Naive thymus-derived CD4-positive, alpha-beta T cell (primary cell): Measurements from ENCODE around the gene CLIC5. TPM values are rescaled to one million over a fixed set of nuclear protein-coding genes. Genes with fewer than 3 reads are reported as not detected.
"Not testable (repeated sequence)": the region's sequence is repeated elsewhere in the genome, so short reads cannot be mapped to it uniquely, and the experiment has no call there.

Experiments
- ATAC-seq: fragments of 150-1000 bp; cut with Tn5 transposase; 2 replicates; pipeline ENCODE4 v1.10.0; 2021; ENCODE audit warnings: mild to moderate bottlenecking, moderate library complexity
- CTCF ChIA-PET: fragments of 350-600 bp; sonication (Branson Sonifier 250); formaldehyde crosslinking; loops from one replicate; lab custom pipeline; 2021; ENCODE audit warnings: antibody characterized with exemption; lab: Charles Lee
- POLR2A ChIA-PET: fragments of 350-600 bp; sonication (Branson Sonifier 250); formaldehyde crosslinking; loops from one replicate; lab custom pipeline; 2021; ENCODE audit warnings: antibody characterized with exemption, inconsistent platforms; lab: Charles Lee
- DNase-seq, 9 donors: peaks; one replicate each; pipeline versions ENCODE4 v3.0.0 to v3.0.0-alpha.2; 2020 to 2022; ENCODE audit warnings: mixed read lengths in 1 of 9
- H3K27ac ChIP-seq: one replicate; pipeline ENCODE4 v1.7.0; 2013; ENCODE audit warnings: mild to moderate bottlenecking, low read depth, low read length, moderate library complexity
- H3K27me3 ChIP-seq, 2 donors: one replicate each; pipeline ENCODE4 v1.7.0; 2013; ENCODE audit warnings: low read length in 2 of 2, mild to moderate bottlenecking in 2 of 2, moderate library complexity in 2 of 2; ENCODE audit not compliant: control insufficient read depth in 2 of 2, insufficient read depth in 2 of 2
- H3K36me3 ChIP-seq, 3 experiments: 1 replicate in 2 of 3; 2 replicates in 1 of 3; pipeline ENCODE4 v1.7.0; 2013; ENCODE audit warnings: low read length in 3 of 3, mild to moderate bottlenecking in 3 of 3, moderate library complexity in 1 of 3; ENCODE audit not compliant: insufficient read depth in 3 of 3, control insufficient read depth in 2 of 3
- H3K4me1 ChIP-seq, 2 donors: one replicate each; pipeline ENCODE4 v1.7.0; 2013; ENCODE audit warnings: low read length in 2 of 2, mild to moderate bottlenecking in 2 of 2, moderate library complexity in 1 of 2; ENCODE audit not compliant: control insufficient read depth in 2 of 2, insufficient read depth in 2 of 2
- H3K4me3 ChIP-seq: 2 replicates; pipeline ENCODE4 v1.7.0; 2013; ENCODE audit warnings: mild to moderate bottlenecking, low read length
- H3K9me3 ChIP-seq, 3 experiments: 1 replicate in 2 of 3; 2 replicates in 1 of 3; pipeline ENCODE4 v1.7.0; 2013; ENCODE audit warnings: low read length in 3 of 3; ENCODE audit not compliant: control insufficient read depth in 2 of 3
- H3K27ac Mint-ChIP-seq, 9 donors: one replicate each; pipeline ENCODE4 v1.8.0; 2020 to 2022; ENCODE audit warnings: mixed read lengths in 9 of 9, mild to moderate bottlenecking in 8 of 9, moderate library complexity in 5 of 9, inconsistent platforms in 2 of 9
- H3K27me3 Mint-ChIP-seq, 5 donors: one replicate each; pipeline ENCODE4 v1.8.0; 2021 to 2022; ENCODE audit warnings: mixed read lengths in 5 of 5, mild to moderate bottlenecking in 1 of 5
- H3K36me3 Mint-ChIP-seq, 5 donors: one replicate each; pipeline ENCODE4 v1.8.0; 2020 to 2022; ENCODE audit warnings: mixed read lengths in 5 of 5, mild to moderate bottlenecking in 3 of 5, inconsistent platforms in 1 of 5
- H3K4me1 Mint-ChIP-seq, 7 donors: one replicate each; pipeline ENCODE4 v1.8.0; 2020 to 2022; ENCODE audit warnings: mixed read lengths in 7 of 7, mild to moderate bottlenecking in 3 of 7, inconsistent platforms in 1 of 7
- H3K4me3 Mint-ChIP-seq, 10 donors: one replicate each; pipeline ENCODE4 v1.8.0; 2020 to 2022; ENCODE audit warnings: mild to moderate bottlenecking in 10 of 10, mixed read lengths in 10 of 10, moderate library complexity in 6 of 10, inconsistent platforms in 2 of 10
- H3K9me3 Mint-ChIP-seq, 11 donors: one replicate each; pipeline ENCODE4 v1.8.0; 2020 to 2022; ENCODE audit warnings: mixed read lengths in 11 of 11, mild to moderate bottlenecking in 4 of 11, inconsistent platforms in 1 of 11, moderate library complexity in 1 of 11
- intact Hi-C, 2 donors: fragments of 100-400 bp; cut with micrococcal nuclease; formaldehyde crosslinking; loops; one replicate each; pipeline ENCODE4 v1.15.1; 2023
- polyA plus RNA-seq, 2 donors: library from polyadenylated mRNA; unstranded; fragments of 300-500 nt; fragmentation: Illumina TruSeq; gene quantifications; one replicate each; pipeline ENCODE4 v1.2.3, GENCODE V29; 2021
- total RNA-seq, 6 experiments: library from RNA in 5 of 6; stranded (reverse) in 5 of 6; gene quantifications; 1 replicate in 5 of 6; 2 replicates in 1 of 6; pipeline ENCODE4 v1.2.3 and lab custom pipeline; 2021 to 2026

The CLIC5 gene
- total and polyA plus RNA-seq, 7 experiments from 2014 or later, result 0.41 to 4.1 (median 2.6) TPM

GRCh38 chr6:45927421-45928320, 88.0 kb downstream of the CLIC5 start:
- H3K4me3 ChIP-seq, result no peak overlapping the region
- no peaks in the 10 kb centered on the region for H3K9me3 Mint-ChIP-seq
- no peaks in the 10 kb centered on the region for H3K9me3 ChIP-seq
- H3K27ac Mint-ChIP-seq, result no peak overlapping the region
- H3K4me1 Mint-ChIP-seq, result peaks cover 0 to 21% (median 1%) of the 10 kb centered on the region in 7 donors
- no peaks in the 10 kb centered on the region for H3K27me3 ChIP-seq
- no peak for DNase-seq
- no peaks in the 10 kb centered on the region for H3K4me1 ChIP-seq
- intact Hi-C loops, result no loop called here
- H3K27me3 Mint-ChIP-seq, result peaks cover 0 to 11% (median 0%) of the 10 kb centered on the region in 5 donors
- no peak for ATAC-seq
- no peaks in the 10 kb centered on the region for H3K36me3 Mint-ChIP-seq
- H3K4me3 Mint-ChIP-seq, result no peak overlapping the region
- H3K27ac ChIP-seq, result no peak overlapping the region
- H3K36me3 ChIP-seq, result no peaks in the 10 kb centered on the region
- CTCF ChIA-PET, result interaction anchor here (0.6 to 0.7 kb wide), 2 partner anchors 86 to 1402 kb away, joined by 3 read pairs; no protein-coding TSS in a partner anchor
- POLR2A ChIA-PET, result interaction anchor here (0.6 kb wide), 1 partner anchor 929 kb away, joined by 3 read pairs; no protein-coding TSS in a partner anchor

- CTCF ChIA-PET, result interaction anchor here (0.9 kb wide), 1 partner anchor 14 kb away, joined by 3 read pairs; no protein-coding TSS in a partner anchor
- H3K9me3 Mint-ChIP-seq, H3K4me1 ChIP-seq, intact Hi-C loops, ATAC-seq, H3K27me3 ChIP-seq, H3K4me3 Mint-ChIP-seq, H3K4me3 ChIP-seq, POLR2A ChIA-PET, H3K36me3 Mint-ChIP-seq, H3K27ac ChIP-seq, H3K9me3 ChIP-seq, DNase-seq, H3K27ac Mint-ChIP-seq, H3K36me3 ChIP-seq: not testable (repeated sequence)
- peaks cover 0 to 11% (median 0%) of the 10 kb centered on the region in 5 donors for H3K27me3 Mint-ChIP-seq
- H3K4me1 Mint-ChIP-seq, result peaks cover 0 to 31% (median 3%) of the 10 kb centered on the region in 7 donors
Observed at GRCh38 chr6:45926423-45926822, 89.2 kb downstream of the CLIC5 start.

DNA sequence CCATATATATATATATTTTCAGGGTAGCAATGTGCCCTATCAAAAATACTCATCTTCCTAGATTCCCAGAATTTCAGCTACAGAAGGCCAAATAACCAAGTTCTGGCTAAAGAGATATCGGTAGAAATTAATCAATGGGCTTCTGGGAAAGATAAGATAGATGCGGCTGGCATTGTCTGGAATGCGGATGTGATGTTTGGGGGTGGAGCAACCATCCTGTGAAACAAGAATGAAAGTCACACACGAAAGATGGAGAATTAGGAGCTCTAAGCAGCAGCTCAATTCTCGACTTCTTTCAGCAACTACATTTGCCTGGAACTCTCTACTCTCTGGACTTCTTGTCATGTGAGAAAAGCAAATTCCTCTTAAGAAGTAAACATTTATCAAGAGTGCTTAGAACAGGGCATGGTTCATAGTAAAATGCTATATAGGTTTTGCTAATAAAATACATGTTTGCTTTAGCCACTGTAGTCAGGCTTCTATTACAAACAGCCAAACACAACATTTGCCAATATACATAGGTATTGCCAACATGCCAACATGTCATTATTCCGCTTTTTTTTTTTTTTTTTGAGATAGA, 90.8 kb downstream of the CLIC5 start:
- ChIA-PET CTCF (interaction anchor here (4.4 to 5.1 kb wide), 2 partner anchors 1270 to 1449 kb away, joined by 25 to 38 read pairs; no protein-coding TSS in a partner anchor), POLR2A (no interaction called here)
- DNase-seq, result no peak
- Histone ChIP-seq H3K27ac (no peak overlapping the region), H3K36me3 (no peaks in the 10 kb centered on the region), H3K4me3 (no peak overlapping the region), H3K4me1 (no peaks in the 10 kb centered on the region), H3K27me3 (no peaks in the 10 kb centered on the region), H3K9me3 (no peaks in the 10 kb centered on the region)
- no peak overlapping the region for H3K4me3 Mint-ChIP-seq
- no peak overlapping the region for H3K27ac Mint-ChIP-seq
- H3K9me3 Mint-ChIP-seq, result no peaks in the 10 kb centered on the region
- intact Hi-C loops, result loop anchor here in 1 of 2 donors (5.0 kb wide), 4 partner anchors 93 to 263 kb away; no protein-coding TSS in a partner anchor
- H3K27me3 Mint-ChIP-seq, result peaks cover 0 to 11% (median 0%) of the 10 kb centered on the region in 5 donors
- no peaks in the 10 kb centered on the region for H3K36me3 Mint-ChIP-seq
- H3K4me1 Mint-ChIP-seq, result peaks cover 0 to 42% (median 3%) of the 10 kb centered on the region in 7 donors
- ATAC-seq, result no peak

- Mint-ChIP-seq H3K36me3 (no peaks in the 10 kb centered on the region), H3K9me3 (no peaks in the 10 kb centered on the region), H3K4me1 (peaks cover 0 to 42% (median 3%) of the 10 kb centered on the region in 7 donors), H3K27me3 (peaks cover 0 to 11% (median 0%) of the 10 kb centered on the region in 5 donors), H3K4me3 (no peak overlapping the region), H3K27ac (peak overlapping the region in 1 of 9 donors; percentile 51)
- ChIA-PET POLR2A (no interaction called here), CTCF (interaction anchor here (1.0 to 5.1 kb wide), 4 partner anchors 10 to 1454 kb away, joined by 3 to 38 read pairs (median 18); no protein-coding TSS in a partner anchor)
- ATAC-seq (no peak), DNase-seq (peak in 1 of 9 donors; percentile 56)
- Histone ChIP-seq H3K9me3 (no peaks in the 10 kb centered on the region), H3K4me1 (no peaks in the 10 kb centered on the region), H3K27ac (no peak overlapping the region), H3K27me3 (no peaks in the 10 kb centered on the region), H3K4me3 (no peak overlapping the region), H3K36me3 (no peaks in the 10 kb centered on the region)
- intact Hi-C loops, result loop anchor here (1.0 to 5.0 kb wide), 7 partner anchors 92 to 1294 kb away; no protein-coding TSS in a partner anchor
Observed at GRCh38 chr6:45923831-45924391, 91.7 kb downstream of the CLIC5 start.

- H3K36me3 Mint-ChIP-seq, result no peaks in the 10 kb centered on the region
- no peak overlapping the region for H3K4me3 Mint-ChIP-seq
- Histone ChIP-seq H3K4me3 (no peak overlapping the region), H3K27ac (no peak overlapping the region), H3K9me3 (no peaks in the 10 kb centered on the region), H3K27me3 (no peaks in the 10 kb centered on the region), H3K36me3 (no peaks in the 10 kb centered on the region), H3K4me1 (no peaks in the 10 kb centered on the region)
- peak; percentile 67 for ATAC-seq
- H3K4me1 Mint-ChIP-seq, result peaks cover 0 to 42% (median 3%) of the 10 kb centered on the region in 7 donors
- ChIA-PET POLR2A (no interaction called here), CTCF (interaction anchor here (0.5 to 5.1 kb wide), 10 partner anchors 8 to 1453 kb away, joined by 3 to 38 read pairs (median 4); no protein-coding TSS in a partner anchor)
- H3K27me3 Mint-ChIP-seq, result peaks cover 0 to 11% (median 0%) of the 10 kb centered on the region in 5 donors
- peak overlapping the region in 2 of 9 donors; percentile 28 to 75 for H3K27ac Mint-ChIP-seq
- no peaks in the 10 kb centered on the region for H3K9me3 Mint-ChIP-seq
- peak in 8 of 9 donors; percentile 13 to 59 (median 36) for DNase-seq
- intact Hi-C loops, result loop anchor here (1.0 to 5.0 kb wide), 10 partner anchors 91 to 1448 kb away; no protein-coding TSS in a partner anchor
Observed at GRCh38 chr6:45922728-45923351, 92.8 kb downstream of the CLIC5 start.
